Neural progenitor cell (in vitro differentiated cells): ENCODE measurements around the gene TBXA2R. TPM values are rescaled to one million over a fixed set of nuclear protein-coding genes. Genes with fewer than 3 reads are reported as not detected.

Experiments
- DNase-seq: peaks from one replicate; pipeline ENCODE4 v3.0.0-alpha.2; 2016; ENCODE audit warnings: low spot score
- H2AFZ ChIP-seq: fragments of 200-600 bp; sonication (generic); replicated peaks from 2 replicates; pipeline ENCODE4 v1.6.1; 2016; ENCODE audit warnings: antibody characterized with exemption
- H3F3A ChIP-seq: fragments of 200-600 bp; sonication (generic); 2 replicates; pipeline ENCODE4 v1.6.1; 2016; ENCODE audit warnings: antibody characterized with exemption, low read depth
- H3K27ac ChIP-seq: fragments of 200-600 bp; sonication (generic); 2 replicates; pipeline ENCODE4 v1.5.1; 2016; ENCODE audit warnings: mild to moderate bottlenecking
- H3K27me3 ChIP-seq: fragments of 200-600 bp; sonication (generic); 2 replicates; pipeline ENCODE4 v1.6.1; 2016; ENCODE audit warnings: mild to moderate bottlenecking, moderate library complexity
- H3K36me3 ChIP-seq: fragments of 200-600 bp; sonication (generic); 2 replicates; pipeline ENCODE4 v1.5.1; 2016
- H3K4me1 ChIP-seq: fragments of 200-600 bp; sonication (generic); 2 replicates; pipeline ENCODE4 v1.6.1; 2016; ENCODE audit warnings: mixed run types
- H3K4me2 ChIP-seq: fragments of 200-600 bp; sonication (generic); 2 replicates; pipeline ENCODE4 v1.6.1; 2016
- H3K4me3 ChIP-seq: fragments of 200-600 bp; sonication (generic); 2 replicates; pipeline ENCODE4 v1.5.1; 2016
- H3K79me2 ChIP-seq: fragments of 200-600 bp; sonication (generic); 2 replicates; pipeline ENCODE4 v1.6.1; 2016; ENCODE audit warnings: low read depth
- H3K9ac ChIP-seq: fragments of 200-600 bp; sonication (generic); 2 replicates; pipeline ENCODE4 v1.6.1; 2016
- H3K9me3 ChIP-seq: fragments of 200-600 bp; sonication (generic); 2 replicates; pipeline ENCODE4 v1.5.1; 2016; ENCODE audit warnings: low read depth
- H4K20me1 ChIP-seq: fragments of 200-600 bp; sonication (generic); 2 replicates; pipeline ENCODE4 v1.6.1; 2016; ENCODE audit warnings: low read depth
- H3K27ac Mint-ChIP-seq: 3 replicates; pipeline ENCODE4 v1.8.0; 2021; ENCODE audit warnings: mixed read lengths
- H3K27me3 Mint-ChIP-seq: 2 replicates; pipeline ENCODE4 v1.8.0; 2022; ENCODE audit warnings: low read depth, mild to moderate bottlenecking, inconsistent platforms, moderate library complexity, mixed read lengths; ENCODE audit not compliant: insufficient read depth
- H3K36me3 Mint-ChIP-seq: 3 replicates; pipeline ENCODE4 v1.8.0; 2021; ENCODE audit warnings: mixed read lengths
- H3K4me1 Mint-ChIP-seq: 3 replicates; pipeline ENCODE4 v1.8.0; 2021; ENCODE audit warnings: mixed read lengths
- H3K4me3 Mint-ChIP-seq: 3 replicates; pipeline ENCODE4 v1.8.0; 2021; ENCODE audit warnings: mild to moderate bottlenecking, moderate library complexity, mixed read lengths
- H3K9me3 Mint-ChIP-seq: 3 replicates; pipeline ENCODE4 v1.8.0; 2020; ENCODE audit warnings: mixed read lengths
- CTCF ChIP-seq: fragments of 200-600 bp; sonication (generic); IDR thresholded peaks from 2 replicates; pipeline ENCODE4 v1.5.1; 2017; ENCODE audit warnings: antibody characterized with exemption, mild to moderate bottlenecking
- EZH2 ChIP-seq: fragments of 200-600 bp; sonication (generic); IDR thresholded peaks from 2 replicates; pipeline ENCODE4 v1.6.1; 2017; ENCODE audit warnings: antibody characterized with exemption, mild to moderate bottlenecking, moderate library complexity
- EZH2phosphoT487 ChIP-seq: fragments of 200-600 bp; sonication (generic); IDR thresholded peaks from 2 replicates; pipeline ENCODE4 v1.6.1; 2017; ENCODE audit warnings: antibody characterized with exemption
- total RNA-seq: library from RNA; depleted of rRNA; stranded (reverse); fragments of >200 nt; gene quantifications from 2 replicates; pipeline ENCODE4 v1.2.3, GENCODE V29; 2015; ENCODE audit warnings: low replicate concordance

TBXA2R gene
- total RNA-seq, 1 donor from 2014 or later = not detected

- Histone ChIP-seq H3K9me3 (no peaks in the 10 kb centered on the region), H3K36me3 (no peaks in the 10 kb centered on the region), H3K4me1 (peaks cover 3% of the 10 kb centered on the region), H3F3A (peaks cover 3% of the 10 kb centered on the region), H3K4me3 (no peak overlapping the region), H3K27me3 (no peaks in the 10 kb centered on the region), H3K79me2 (peaks cover 9% of the 10 kb centered on the region), H3K27ac (no peak overlapping the region), H3K4me2 (no peak overlapping the region), H3K9ac (no peak overlapping the region), H2AFZ (no peak overlapping the region), H4K20me1 (peaks cover 18% of the 10 kb centered on the region)
- H3K36me3 Mint-ChIP-seq = peaks cover 2% of the 10 kb centered on the region
- H3K9me3 Mint-ChIP-seq = no peaks in the 10 kb centered on the region
- no peak overlapping the region for H3K27ac Mint-ChIP-seq
- H3K27me3 Mint-ChIP-seq = no peaks in the 10 kb centered on the region
- TF ChIP-seq CTCF (no peak), EZH2 (no peak), EZH2phosphoT487 (no peak)
- no peak for DNase-seq
- peaks cover 11% of the 10 kb centered on the region for H3K4me1 Mint-ChIP-seq
- H3K4me3 Mint-ChIP-seq = no peak overlapping the region
Measured at GRCh38 chr19:3620145-3620816, 13.6 kb upstream of the TBXA2R start.

- no peaks in the 10 kb centered on the region for H3K9me3 Mint-ChIP-seq
- H3K27me3 Mint-ChIP-seq = no peaks in the 10 kb centered on the region
- DNase-seq = no peak
- H3K36me3 Mint-ChIP-seq = peaks cover 2% of the 10 kb centered on the region
- H3K36me3 ChIP-seq = no peaks in the 10 kb centered on the region
- H3K27ac Mint-ChIP-seq = no peak overlapping the region
- no peak for TF ChIP-seq EZH2
- TF ChIP-seq CTCF = no peak
- no peak for TF ChIP-seq EZH2phosphoT487
- no peak overlapping the region for H3K4me3 ChIP-seq
- no peak overlapping the region for H3K4me3 Mint-ChIP-seq
- no peak overlapping the region for H3K4me2 ChIP-seq
- H3K27ac ChIP-seq = no peak overlapping the region
- H3K27me3 ChIP-seq = no peaks in the 10 kb centered on the region
- H3K9ac ChIP-seq = no peak overlapping the region
- H3K79me2 ChIP-seq = peaks cover 2% of the 10 kb centered on the region
- no peaks in the 10 kb centered on the region for H3K4me1 ChIP-seq
- H4K20me1 ChIP-seq = peaks cover 12% of the 10 kb centered on the region
- no peak overlapping the region for H2AFZ ChIP-seq
- H3K9me3 ChIP-seq = no peaks in the 10 kb centered on the region
- peaks cover 7% of the 10 kb centered on the region for H3K4me1 Mint-ChIP-seq
- peaks cover 3% of the 10 kb centered on the region for H3F3A ChIP-seq
Measured at GRCh38 chr19:3619631-3620012, 12.9 kb upstream of the TBXA2R start.

- DNase-seq = no peak
- Histone ChIP-seq H3K9me3 (no peaks in the 10 kb centered on the region), H4K20me1 (peaks cover 7% of the 10 kb centered on the region), H3K36me3 (no peaks in the 10 kb centered on the region), H3K79me2 (no peaks in the 10 kb centered on the region), H3F3A (peaks cover 3% of the 10 kb centered on the region), H3K9ac (no peak overlapping the region), H3K4me3 (no peak overlapping the region), H3K27ac (no peak overlapping the region), H3K4me2 (no peak overlapping the region), H2AFZ (no peak overlapping the region), H3K27me3 (no peaks in the 10 kb centered on the region), H3K4me1 (no peaks in the 10 kb centered on the region)
- TF ChIP-seq EZH2 (no peak), CTCF (no peak), EZH2phosphoT487 (no peak)
- Mint-ChIP-seq H3K36me3 (peaks cover 2% of the 10 kb centered on the region), H3K4me1 (peaks cover under 1% of the 10 kb centered on the region), H3K27me3 (no peaks in the 10 kb centered on the region), H3K4me3 (no peak overlapping the region), H3K9me3 (no peaks in the 10 kb centered on the region), H3K27ac (no peak overlapping the region)
Measured at GRCh38 chr19:3618811-3619630, 12.3 kb upstream of the TBXA2R start.
